Measurements from ENCODE around the gene PPP1R12A. TPM values are rescaled to one million over a fixed set of nuclear protein-coding genes. Genes with fewer than 3 reads are reported as not detected.
A peak's percentile ranks its signal among the peaks of the same experiment; 100 is the strongest.

PPP1R12A gene
- total and polyA plus RNA-seq, 9 of the 15 experiments (the other 6 are each of a cell fraction or from before 2014, with no cell fraction given), result 26.4 to 119 (median 53.3) TPM

GRCh38 chr12:79935624-79936345 lies 888 bp upstream of the PPP1R12A start:
- Histone ChIP-seq H3K27ac (ENCODE audit: extremely low read depth, low read depth, low read length) (peak overlapping the region; percentile 97), H3K36me3 (ENCODE audit: control insufficient read depth, insufficient read depth, low read length) (no peaks in the 10 kb centered on the region; the same call in 2 of the 3 replicates), H4K20me1 (replicated peaks; ENCODE audit: control insufficient read depth, insufficient read depth, low read length) (no peaks in the 10 kb centered on the region), H3K27me3 (ENCODE audit: control insufficient read depth in 2 of 2, insufficient read depth in 2 of 2, low read length in 2 of 2) (no peaks in the 10 kb centered on the region), H2AFZ (ENCODE audit: low read depth, low read length) (peak overlapping the region; percentile 87), H3K4me1 (replicated peaks in 1 of 2; ENCODE audit: control insufficient read depth in 2 of 2, insufficient read depth in 2 of 2, low read length in 2 of 2) (peaks cover 3 to 11% of the 10 kb centered on the region in 2 experiments; a peak in 3 of 5 replicates), H3K9ac (ENCODE audit: insufficient read depth in 1 of 2, low read depth in 2 of 2, low read length in 2 of 2) (peak overlapping the region; percentile 98 to 100), H3K9me1 (ENCODE audit: control insufficient read depth, insufficient read depth, low read length) (no peaks in the 10 kb centered on the region), H3K4me3 (peak overlapping the region; percentile 91), H3K79me2 (ENCODE audit: control insufficient read depth, insufficient read depth, low read length) (peaks cover 65% of the 10 kb centered on the region), H3K4me2 (ENCODE audit: insufficient read depth, low read length) (peak overlapping the region; percentile 95), H3K9me3 (replicated peaks; ENCODE audit: control insufficient read depth, insufficient read depth, low read depth, low read length) (no peaks in the 10 kb centered on the region)
- ATAC-seq (peak; percentile 1; the same call in 2 of the 3 replicates), DNase-seq (ENCODE audit: extremely low read depth in 1 of 4, low spot score in 3 of 4) (peak in 1 of 4 experiments; percentile 50), FAIRE-seq (no peak)
- intact Hi-C loops (cut with micrococcal nuclease) (loop anchor here (2.0 to 10.0 kb wide), 3 partner anchors 41 to 151 kb away; no protein-coding TSS in a partner anchor), in situ Hi-C loops (cut with MboI) (no loop called here)
- POLR2A ChIA-PET, result interaction anchor here (1.0 to 1.1 kb wide), 3 partner anchors 8 to 25 kb away, joined by 3 to 5 read pairs (median 3); no protein-coding TSS in a partner anchor
- WGBS (ENCODE audit: insufficient coverage, low coverage, missing lambda C conversion rate), result 0% methylated on average over 10 of the region's 10 CpGs
- CTCF ChIA-PET (ENCODE audit: low intra/inter-chr PET ratio), result no interaction called here
- BruUV-seq (replicated peaks), result TSS peak; percentile 86
- TF ChIP-seq ARNT (IDR thresholded peaks at IDR 0.05), result 0 out of 4 replicates have a peak, but pooled peaks of 1 of the 2 experiments have one; percentile 43
- no peak for TF ChIP-seq ZMIZ1 (IDR thresholded peaks at IDR 0.05; ENCODE audit: low read depth in 2 of 2, low read length in 2 of 2)
- no peak for TF ChIP-seq LARP7 (IDR thresholded peaks at IDR 0.05)
- 0 out of 2 replicates have a peak, but pooled peaks have one; percentile 14 for TF ChIP-seq HBP1 (CRISPR knock-in tag; IDR thresholded peaks at IDR 0.05)

Data from K562 (cell line).